GM10847 (cell line): Measurements from ENCODE around the gene AUTS2.

Experiments
- POLR2A ChIP-seq: IDR thresholded peaks from 2 replicates; pipeline ENCODE4 v1.6.1; 2011; ENCODE audit not compliant: insufficient read length; ENCODE audit errors: extremely low read depth

Gene AUTS2

DNA sequence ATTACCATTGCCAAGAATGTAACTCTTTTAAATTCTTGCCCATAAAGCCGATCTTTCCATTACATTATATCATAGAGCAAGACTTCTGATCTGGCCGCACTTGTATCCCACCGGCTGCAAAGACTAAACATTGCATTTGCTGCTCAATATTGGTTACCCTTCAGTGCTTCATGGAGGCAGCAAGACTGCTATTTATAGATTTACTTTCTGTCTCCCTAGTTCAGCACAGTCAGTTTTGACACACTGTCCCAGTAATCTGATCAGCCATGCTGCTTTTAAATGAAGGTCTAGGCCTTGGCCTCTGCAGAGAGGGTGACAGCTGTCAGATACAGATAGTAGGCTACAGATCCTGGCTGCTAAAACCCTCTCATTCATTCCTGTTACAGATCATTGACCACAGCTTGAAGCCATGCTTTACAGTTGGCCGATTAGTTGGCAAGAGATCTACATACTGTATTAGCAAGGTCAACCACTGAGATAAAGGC lies 971.1 kb downstream of the AUTS2 start:
- TF ChIP-seq POLR2A, result no peak

DNA sequence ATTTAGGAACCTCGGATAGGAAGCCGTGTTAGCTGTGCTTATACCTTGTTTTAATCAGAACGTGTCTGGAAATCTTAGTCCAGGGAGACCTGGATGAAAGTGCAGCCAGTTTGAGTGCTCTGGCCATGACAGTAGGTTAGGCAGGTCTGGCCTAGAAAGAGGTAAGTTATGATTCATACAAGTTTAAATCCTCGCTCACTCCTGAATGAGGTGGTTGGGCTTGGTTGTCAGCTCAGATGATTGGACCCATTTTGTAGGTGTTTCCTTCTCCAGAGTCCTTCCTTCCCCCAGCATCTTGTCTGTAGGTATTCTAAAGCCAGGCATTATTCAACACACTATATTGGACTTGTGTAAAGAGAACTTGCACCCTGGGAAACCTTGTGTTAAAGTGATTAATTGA lies 971.8 kb downstream of the AUTS2 start:
- no peak for TF ChIP-seq POLR2A

DNA sequence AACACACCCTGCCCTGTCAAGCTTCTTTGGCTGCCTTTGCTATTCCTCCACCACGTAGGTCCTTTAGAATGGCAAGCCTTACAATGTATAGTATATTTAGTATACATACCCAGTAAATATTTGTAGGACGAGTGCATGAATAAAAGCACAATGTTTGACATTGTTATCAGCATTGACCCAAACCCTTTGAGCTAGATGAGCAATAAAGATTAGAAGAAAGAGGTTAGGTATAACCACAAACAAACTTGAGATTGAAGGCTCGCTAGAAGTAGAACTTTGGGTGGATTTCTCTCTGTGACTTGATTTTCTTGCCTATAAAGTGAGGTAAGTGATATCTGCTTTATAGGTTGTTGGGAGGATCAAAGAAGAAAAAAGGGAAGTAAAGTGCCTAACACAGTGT lies 972.7 kb downstream of the AUTS2 start:
- no peak for TF ChIP-seq POLR2A

DNA sequence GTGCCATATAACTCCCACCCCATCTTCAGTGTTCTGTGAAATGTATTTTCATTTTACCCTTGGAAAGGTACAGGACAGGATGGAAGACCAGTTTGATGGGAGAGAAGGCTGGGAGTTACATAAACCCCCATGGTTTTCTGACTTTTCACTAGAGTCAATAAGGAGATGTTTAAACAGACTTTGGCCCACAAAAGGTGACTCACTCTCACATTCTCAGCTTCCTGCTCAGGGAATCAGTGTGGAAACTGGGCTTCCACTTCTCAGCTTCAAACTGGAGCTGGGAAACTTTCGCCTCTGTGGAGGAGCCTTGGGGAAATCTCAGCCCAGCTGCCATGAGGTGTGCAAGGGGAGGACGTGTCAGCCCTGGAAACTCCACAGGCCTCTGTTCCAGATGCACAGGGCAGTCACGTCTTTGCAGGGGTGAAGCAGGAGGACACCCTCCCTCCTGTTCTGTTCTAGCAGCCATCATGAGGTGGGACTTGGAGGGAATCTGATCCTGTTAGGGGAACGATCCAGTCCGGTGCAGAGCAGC lies 973.2 kb downstream of the AUTS2 start:
- TF ChIP-seq POLR2A, result no peak

DNA sequence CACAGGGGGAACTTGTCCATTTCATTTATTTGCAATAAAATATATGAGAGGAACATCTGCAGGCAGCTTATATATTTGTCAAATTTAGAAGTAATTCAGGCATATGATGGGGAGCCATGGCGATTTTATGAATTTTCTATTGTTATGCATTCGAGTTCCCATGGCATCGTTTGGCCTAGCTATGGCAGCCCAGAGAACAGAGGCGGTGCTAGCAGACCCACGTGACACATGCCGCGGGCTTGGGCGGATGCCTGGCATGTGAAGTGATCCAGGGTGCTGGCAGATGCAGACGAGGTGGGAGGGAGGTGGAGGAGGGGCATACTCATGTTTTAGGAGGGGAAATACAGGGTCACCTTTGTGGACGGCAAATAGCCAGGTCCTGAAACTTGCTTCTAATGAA lies 973.7 kb downstream of the AUTS2 start:
- TF ChIP-seq POLR2A, result no peak

DNA sequence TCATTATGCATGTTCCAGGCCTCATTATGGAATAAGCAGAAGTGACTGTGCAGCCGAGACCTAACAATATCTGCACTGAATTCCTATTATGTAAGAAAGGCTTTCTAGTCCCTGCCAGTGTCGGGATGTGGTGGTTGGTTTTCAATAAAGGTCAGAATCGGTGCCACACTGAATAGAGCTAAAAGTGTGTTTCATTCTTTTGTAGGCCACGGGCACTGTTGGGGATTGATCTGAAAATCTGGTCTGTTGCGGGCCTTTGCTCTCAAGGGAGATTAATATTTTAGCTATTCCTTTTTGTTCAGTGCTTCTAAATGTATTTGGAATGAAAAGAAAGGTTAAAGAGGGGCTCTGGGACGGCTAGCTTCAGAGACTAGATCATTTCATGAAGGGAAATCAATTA lies 974.3 kb downstream of the AUTS2 start:
- no peak for TF ChIP-seq POLR2A

DNA sequence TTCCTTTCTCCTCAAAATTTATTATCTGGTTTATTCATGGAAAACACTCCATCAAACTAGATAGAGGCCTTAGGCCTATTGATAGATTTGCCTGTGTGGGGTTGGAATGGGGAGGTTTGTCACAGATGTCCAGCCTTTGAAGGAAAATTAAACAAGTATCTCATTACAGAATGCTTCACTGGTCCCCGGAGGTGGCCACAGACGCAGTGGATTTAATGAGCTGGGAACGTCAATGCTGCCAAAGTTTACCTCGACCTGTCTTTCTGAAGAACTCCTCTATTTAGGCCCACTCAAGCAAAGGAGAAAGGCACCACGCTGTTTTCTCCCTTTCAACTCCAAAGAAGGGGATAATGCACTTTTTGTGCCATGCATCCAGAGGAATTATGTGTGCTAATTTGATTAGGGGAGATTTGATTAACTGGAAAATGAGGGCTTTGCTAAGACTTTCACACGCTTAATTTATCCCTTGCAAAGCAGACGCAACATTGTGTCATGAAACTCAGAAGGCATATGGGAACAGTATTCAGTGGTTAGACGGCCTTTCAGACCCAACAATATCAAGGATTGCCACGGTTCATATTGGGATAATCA lies 974.9 kb downstream of the AUTS2 start:
- no peak for TF ChIP-seq POLR2A

DNA sequence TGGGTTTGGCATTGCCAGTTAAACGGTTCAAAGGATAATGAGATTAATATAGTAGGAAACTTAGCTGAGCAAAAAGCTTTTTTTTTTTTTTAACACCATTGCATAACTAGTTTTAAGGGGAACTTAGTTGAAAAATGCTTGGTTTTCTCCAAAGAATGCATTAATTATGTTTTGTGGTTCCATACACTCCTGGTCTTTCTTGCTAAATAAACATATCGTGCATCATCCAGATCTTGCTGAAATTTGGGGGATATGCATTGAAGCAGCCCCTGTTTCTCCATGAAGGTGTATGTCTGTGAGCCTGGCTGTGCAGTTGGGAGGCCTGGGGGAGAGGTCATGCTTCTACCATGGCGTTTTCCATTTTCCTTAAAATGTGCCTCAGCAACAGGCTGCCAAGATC lies 975.4 kb downstream of the AUTS2 start:
- TF ChIP-seq POLR2A, result no peak

DNA sequence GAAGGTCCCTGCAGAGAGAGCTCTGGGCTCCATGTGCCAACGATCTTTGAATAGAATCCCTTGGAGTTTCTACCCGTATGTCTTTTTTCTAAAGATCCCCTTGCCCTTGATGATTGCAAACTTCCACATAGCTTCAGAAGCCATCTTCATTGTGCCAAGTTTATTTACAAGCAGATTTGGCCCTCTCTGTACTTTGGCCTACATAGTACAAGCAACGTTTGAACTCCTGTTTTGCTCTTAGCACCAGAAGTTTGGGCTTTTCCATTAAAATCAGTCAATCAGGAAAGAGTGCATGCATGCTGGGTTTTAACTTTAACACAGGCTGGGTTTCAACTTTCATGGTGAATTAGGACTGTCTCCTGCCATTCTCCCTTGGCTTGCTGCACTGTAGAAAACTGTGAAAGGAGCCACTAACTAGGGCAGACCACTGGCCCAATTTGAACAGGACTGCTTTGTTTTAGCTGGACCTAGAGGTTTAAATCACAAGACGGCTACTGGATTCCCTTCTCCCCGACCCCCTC lies 976.1 kb downstream of the AUTS2 start:
- TF ChIP-seq POLR2A, result no peak

DNA sequence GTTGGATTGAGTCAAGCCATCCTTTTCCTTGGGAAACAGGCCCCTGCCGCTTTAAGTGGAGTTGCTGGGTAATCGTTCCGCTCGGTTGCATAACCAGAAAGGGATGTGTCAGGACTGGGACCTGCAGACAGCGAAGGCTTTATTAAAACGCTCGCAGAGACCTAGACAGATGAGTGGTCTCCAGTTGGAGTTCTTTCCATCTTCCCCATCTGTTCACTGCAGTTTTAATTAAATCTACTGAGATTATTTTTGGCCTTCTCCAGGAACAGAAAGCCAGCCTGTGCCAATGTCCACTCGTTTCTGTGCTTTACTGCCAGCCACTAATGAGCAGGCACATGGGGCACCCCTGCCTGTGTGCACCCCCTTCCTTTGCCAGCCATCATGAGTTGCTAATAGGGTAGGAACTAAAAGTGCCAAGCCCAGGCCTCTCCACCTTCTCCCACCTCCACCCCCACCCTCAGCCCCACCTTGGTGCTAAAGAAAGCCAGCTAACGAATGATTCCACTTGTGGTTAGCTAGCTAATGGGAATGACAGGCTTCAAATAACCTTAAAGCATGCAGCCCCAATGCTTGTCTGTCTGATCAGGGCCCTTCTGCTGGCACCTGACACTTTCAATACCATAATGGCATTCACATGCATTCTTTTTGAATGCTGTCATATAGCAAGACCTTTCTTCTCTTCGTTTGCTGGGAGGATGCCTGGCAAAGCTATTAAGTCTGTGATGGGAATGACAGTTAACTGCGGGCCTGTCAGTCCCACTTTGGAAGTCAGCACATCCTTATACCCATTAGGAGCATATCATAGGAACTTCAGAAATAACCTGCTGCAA lies 976.9 kb downstream of the AUTS2 start:
- no peak for TF ChIP-seq POLR2A

DNA sequence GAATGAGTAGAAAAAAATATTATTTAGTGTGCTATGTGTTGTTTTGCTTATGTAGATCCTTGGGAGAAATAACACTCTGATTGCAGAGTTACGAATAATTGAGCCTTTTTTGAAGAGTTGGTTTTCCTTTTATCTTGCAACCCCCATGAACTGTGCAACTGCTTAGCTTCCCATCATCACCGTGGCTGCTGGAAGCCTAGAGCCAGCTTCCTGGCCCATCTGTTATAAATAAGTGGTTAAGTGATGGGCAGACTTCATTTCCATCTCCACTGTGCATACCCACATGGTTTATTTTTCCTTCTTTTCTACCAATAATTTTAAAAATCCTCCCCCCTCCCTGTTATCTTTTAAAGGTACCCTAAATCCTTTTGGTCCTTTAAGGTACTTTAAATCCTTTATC lies 978.8 kb downstream of the AUTS2 start:
- TF ChIP-seq POLR2A, result no peak

DNA sequence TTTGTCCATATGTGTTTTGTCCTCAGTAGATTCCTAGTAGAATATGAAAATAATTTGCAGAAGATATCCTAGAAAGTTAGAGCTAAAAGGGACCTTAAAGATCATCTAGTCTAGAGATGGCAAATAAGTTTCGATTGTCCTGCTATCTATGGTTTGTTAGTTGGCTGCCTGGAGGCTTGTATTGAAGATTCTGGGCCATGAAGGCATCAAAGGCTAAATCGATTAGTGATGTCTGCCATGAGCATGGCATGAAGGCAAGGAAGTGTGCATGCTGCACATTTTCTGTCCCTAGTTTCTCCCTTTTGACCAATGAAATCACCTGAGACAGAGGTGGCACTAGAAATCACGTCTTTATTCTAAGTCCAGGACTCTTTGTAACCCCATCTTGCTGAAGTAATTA lies 979.9 kb downstream of the AUTS2 start:
- no peak for TF ChIP-seq POLR2A

DNA sequence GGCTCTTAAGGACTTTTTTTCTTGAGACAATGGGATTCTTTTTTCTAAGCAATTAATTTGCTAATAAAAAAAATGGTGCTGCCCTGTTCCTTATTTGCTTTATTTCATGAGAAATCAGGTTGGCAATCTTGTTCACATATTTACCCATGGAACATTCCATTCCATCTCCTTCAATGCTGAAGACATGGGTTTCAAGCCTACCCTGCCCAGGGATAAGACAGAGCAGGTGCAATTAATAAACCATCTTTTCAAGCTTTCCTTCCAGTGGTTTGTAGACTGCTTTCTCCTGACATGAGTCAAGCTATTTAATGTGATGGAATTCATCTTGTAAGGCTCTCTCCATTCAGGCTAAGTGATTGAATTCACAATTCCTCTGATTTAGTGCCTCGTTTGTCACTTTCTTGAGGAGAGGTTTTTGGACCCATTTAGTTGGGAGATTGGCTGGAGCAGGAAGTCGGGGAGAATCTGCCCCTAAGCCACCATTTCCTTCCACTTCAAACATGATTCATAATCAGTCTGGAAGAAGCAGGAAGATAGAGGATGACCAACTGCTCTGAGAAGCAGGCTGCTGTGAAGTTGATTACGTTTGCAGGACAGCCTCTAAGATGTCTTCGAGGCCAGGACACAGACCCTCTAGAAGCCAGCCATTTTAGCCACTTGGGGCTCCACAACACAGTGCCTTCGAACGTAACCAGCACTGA lies 981.3 kb downstream of the AUTS2 start:
- TF ChIP-seq POLR2A, result no peak

DNA sequence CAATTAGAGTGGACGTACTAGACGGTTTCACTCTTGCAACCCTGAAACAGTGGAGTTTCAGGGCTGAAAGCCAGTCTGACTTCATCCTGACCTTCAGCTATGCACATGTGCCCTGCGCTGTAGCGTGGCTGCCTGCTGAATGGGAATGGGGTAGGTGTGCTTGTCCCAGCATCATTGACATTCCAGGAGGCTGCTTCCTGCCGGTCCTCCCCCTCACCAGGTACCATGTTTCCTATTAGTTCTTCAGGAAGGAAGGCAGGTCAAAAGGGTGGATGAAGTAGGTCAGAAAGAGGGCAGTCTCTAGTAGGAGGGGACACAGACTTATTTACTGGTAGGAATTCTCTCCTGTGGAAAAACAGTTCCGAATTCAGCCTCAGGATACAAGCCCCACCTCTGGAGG lies 981.9 kb downstream of the AUTS2 start:
- no peak for TF ChIP-seq POLR2A
